CD4-positive, alpha-beta memory T cell (primary cell): ENCODE data around the gene VPS51. TPM values are rescaled to one million over a fixed set of nuclear protein-coding genes. Genes with fewer than 3 reads are reported as not detected.
A peak's percentile ranks its signal among the peaks of the same experiment; 100 is the strongest.

Source experiments
- CTCF ChIA-PET: fragments of 350-600 bp; sonication (Branson Sonifier 250); formaldehyde crosslinking; loops from one replicate; lab custom pipeline; 2021; ENCODE audit warnings: inconsistent platforms; ENCODE audit not compliant: partially characterized antibody; lab: Charles Lee
- POLR2A ChIA-PET: fragments of 350-600 bp; sonication (Branson Sonifier 250); formaldehyde crosslinking; loops from one replicate; lab custom pipeline; 2021; ENCODE audit not compliant: partially characterized antibody; lab: Charles Lee
- DNase-seq, 5 donors: peaks; one replicate each; pipeline versions ENCODE4 v3.0.0 to v3.0.0-alpha.2; 2020 to 2022; ENCODE audit warnings: mixed read lengths in 1 of 5
- H3K27ac ChIP-seq: one replicate; pipeline ENCODE4 v1.7.0; 2013; ENCODE audit warnings: low read depth, low read length
- H3K27me3 ChIP-seq: 2 replicates; pipeline ENCODE4 v1.7.0; 2013; ENCODE audit warnings: mild to moderate bottlenecking, low read length, moderate library complexity; ENCODE audit not compliant: insufficient read depth
- H3K36me3 ChIP-seq: 2 replicates; pipeline ENCODE4 v1.7.0; 2013; ENCODE audit warnings: mild to moderate bottlenecking, low read length, moderate library complexity; ENCODE audit not compliant: insufficient read depth
- H3K4me1 ChIP-seq: 2 replicates; pipeline ENCODE4 v1.7.0; 2013; ENCODE audit warnings: mild to moderate bottlenecking, low read length, moderate library complexity; ENCODE audit not compliant: insufficient read depth
- H3K4me3 ChIP-seq, 2 donors: one replicate each; pipeline ENCODE4 v1.7.0; 2013; ENCODE audit warnings: low read length in 2 of 2, mild to moderate bottlenecking in 1 of 2
- H3K9me3 ChIP-seq, 2 donors: one replicate each; pipeline ENCODE4 v1.7.0; 2013; ENCODE audit warnings: low read length in 2 of 2, control low read depth in 1 of 2; ENCODE audit not compliant: control insufficient read depth in 1 of 2
- H3K27ac Mint-ChIP-seq, 7 donors: one replicate each; pipeline ENCODE4 v1.8.0; 2020 to 2021; ENCODE audit warnings: mixed read lengths in 7 of 7, mild to moderate bottlenecking in 6 of 7, inconsistent platforms in 3 of 7, moderate library complexity in 3 of 7
- H3K27me3 Mint-ChIP-seq, 2 donors: one replicate each; pipeline ENCODE4 v1.8.0; 2020 to 2021; ENCODE audit warnings: mixed read lengths in 2 of 2
- H3K36me3 Mint-ChIP-seq, 2 donors: one replicate each; pipeline ENCODE4 v1.8.0; 2020 to 2021; ENCODE audit warnings: mixed read lengths in 2 of 2, inconsistent platforms in 1 of 2, mild to moderate bottlenecking in 1 of 2
- H3K4me1 Mint-ChIP-seq, 4 donors: one replicate each; pipeline ENCODE4 v1.8.0; 2020 to 2021; ENCODE audit warnings: mixed read lengths in 4 of 4, mild to moderate bottlenecking in 1 of 4
- H3K4me3 Mint-ChIP-seq, 8 donors: one replicate each; pipeline ENCODE4 v1.8.0; 2020 to 2021; ENCODE audit warnings: mixed read lengths in 8 of 8, mild to moderate bottlenecking in 7 of 8, moderate library complexity in 6 of 8, inconsistent platforms in 3 of 8
- H3K9me3 Mint-ChIP-seq, 8 donors: one replicate each; pipeline ENCODE4 v1.8.0; 2020 to 2021; ENCODE audit warnings: mixed read lengths in 8 of 8, mild to moderate bottlenecking in 5 of 8, inconsistent platforms in 3 of 8, moderate library complexity in 1 of 8
- intact Hi-C: fragments of 100-400 bp; cut with micrococcal nuclease; formaldehyde crosslinking; loops from one replicate; pipeline ENCODE4 v1.15.1; 2023
- polyA plus RNA-seq, 2 donors: library from polyadenylated mRNA; unstranded; fragments of 300-500 nt; fragmentation: Illumina TruSeq; gene quantifications; one replicate each; pipeline ENCODE4 v1.2.3, GENCODE V29; 2021
- total RNA-seq, 2 experiments: library from RNA; stranded (reverse); gene quantifications; one replicate each; pipeline ENCODE4 v1.2.3, GENCODE V29; 2021

Gene VPS51
- total and polyA plus RNA-seq, 4 experiments from 2014 or later: 87.0 to 226 (median 167) TPM

- no peak for DNase-seq
Observed at GRCh38 chr11:65113839-65114238, 17.8 kb downstream of the VPS51 start.

DNA sequence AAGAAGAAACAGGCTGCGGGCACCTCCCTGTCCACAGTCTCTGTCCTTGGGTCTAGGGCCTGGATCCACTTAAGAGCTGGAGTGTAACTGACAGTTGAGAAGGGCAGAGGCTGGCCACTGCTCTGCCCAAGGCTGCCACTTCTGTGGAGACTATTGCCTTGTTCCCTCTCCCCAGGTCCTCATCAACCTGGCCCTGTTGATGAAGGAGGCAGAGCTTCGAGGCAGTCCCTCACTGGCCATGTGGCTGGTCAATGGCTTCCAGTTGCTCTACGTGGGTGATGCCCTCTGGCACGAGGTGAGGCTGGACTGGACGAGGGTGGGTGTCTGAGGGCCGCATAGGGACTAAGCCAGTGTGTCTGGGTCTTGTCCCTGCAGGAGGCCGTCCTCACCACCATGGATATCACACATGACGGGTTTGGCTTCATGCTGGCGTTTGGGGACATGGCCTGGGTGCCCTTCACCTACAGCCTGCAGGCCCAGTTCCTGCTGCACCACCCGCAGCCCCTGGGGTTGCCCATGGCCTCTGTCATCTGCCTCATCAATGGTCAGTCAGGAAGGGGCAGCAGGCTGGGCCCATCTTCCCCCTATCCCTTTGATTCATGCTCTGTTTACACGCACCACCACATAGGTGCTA is 18.6 kb downstream of the VPS51 start:
- Mint-ChIP-seq H3K36me3 (peaks cover 14 to 29% of the 10 kb centered on the region in 2 donors), H3K9me3 (peaks cover 0 to 1% (median 0%) of the 10 kb centered on the region in 8 donors), H3K4me1 (peaks cover 18 to 61% (median 45%) of the 10 kb centered on the region in 4 donors), H3K4me3 (peak overlapping the region in 2 of 8 donors; percentile 32 to 86), H3K27me3 (no peaks in the 10 kb centered on the region), H3K27ac (peak overlapping the region in 5 of 7 donors; percentile 52 to 95 (median 72))
- H3K9me3 ChIP-seq: no peaks in the 10 kb centered on the region
- CTCF ChIA-PET: interaction anchor here (0.6 to 6.8 kb wide), 2 partner anchors 16 to 102 kb away, joined by 3 to 70 read pairs; partner anchors contain the start of gene VPS51
- peaks cover 15% of the 10 kb centered on the region for H3K36me3 ChIP-seq
- intact Hi-C loops: loop anchor here (5.0 to 10.0 kb wide), 3 partner anchors 218 to 400 kb away; partner anchors contain the start of genes DPF2 and RASGRP2
- peaks cover 46% of the 10 kb centered on the region for H3K4me1 ChIP-seq
- POLR2A ChIA-PET: interaction anchor here (1.3 to 15.5 kb wide), 2 partner anchors 17 to 28 kb away, joined by 3 to 320 read pairs; partner anchors contain the start of gene VPS51
- H3K27ac ChIP-seq: no peak overlapping the region
- no peak overlapping the region for H3K4me3 ChIP-seq
- no peaks in the 10 kb centered on the region for H3K27me3 ChIP-seq
- DNase-seq: no peak

More at GRCh38 chr11:65113839-65114238, 17.8 kb downstream of the VPS51 start:
- H3K27ac Mint-ChIP-seq: peak overlapping the region; percentile 52 to 95 (median 76)
- peaks cover 18% of the 10 kb centered on the region for H3K36me3 ChIP-seq
- H3K27ac ChIP-seq: no peak overlapping the region
- ChIA-PET CTCF (interaction anchor here (0.6 to 6.8 kb wide), 7 partner anchors 7 to 101 kb away, joined by 3 to 70 read pairs (median 5); partner anchors contain the start of genes FAU, MRPL49, SYVN1 and VPS51), POLR2A (interaction anchor here (1.3 to 15.5 kb wide), 4 partner anchors 7 to 27 kb away, joined by 3 to 320 read pairs (median 66); partner anchors contain the start of genes FAU, MRPL49, SYVN1 and VPS51)
- H3K9me3 Mint-ChIP-seq: peaks cover 0 to 1% (median 0%) of the 10 kb centered on the region in 8 donors
- H3K27me3 Mint-ChIP-seq: no peaks in the 10 kb centered on the region
- intact Hi-C loops: loop anchor here (2.0 to 10.0 kb wide), 4 partner anchors 189 to 401 kb away; partner anchors contain the start of genes DPF2, PPP2R5B and RASGRP2
- peaks cover 46% of the 10 kb centered on the region for H3K4me1 ChIP-seq
- H3K4me3 Mint-ChIP-seq: peak overlapping the region in 6 of 8 donors; percentile 15 to 88 (median 82)
- no peak overlapping the region for H3K4me3 ChIP-seq
- no peaks in the 10 kb centered on the region for H3K27me3 ChIP-seq
- no peaks in the 10 kb centered on the region for H3K9me3 ChIP-seq
- peaks cover 16 to 61% (median 45%) of the 10 kb centered on the region in 4 donors for H3K4me1 Mint-ChIP-seq
- peaks cover 13 to 26% of the 10 kb centered on the region in 2 donors for H3K36me3 Mint-ChIP-seq

- peaks cover 41% of the 10 kb centered on the region for H3K4me1 ChIP-seq
- peak overlapping the region; percentile 91 for H3K27ac ChIP-seq
- POLR2A ChIA-PET: interaction anchor here (1.3 to 15.5 kb wide), 6 partner anchors 7 to 336 kb away, joined by 3 to 320 read pairs (median 21); partner anchors contain the start of genes SF1, SYVN1 and VPS51
Observed at GRCh38 chr11:65115361-65116082, 19.5 kb downstream of the VPS51 start.

GRCh38 chr11:65116370-65117205 is 20.6 kb downstream of the VPS51 start:
- no peaks in the 10 kb centered on the region for H3K27me3 ChIP-seq
- ChIA-PET POLR2A (interaction anchor here (0.5 to 15.5 kb wide), 28 partner anchors 8 to 871 kb away, joined by 3 to 320 read pairs (median 4); partner anchors contain the start of genes ARL2, ATG2A, CAPN1 and CDC42BPG), CTCF (interaction anchor here (0.9 to 3.3 kb wide), 10 partner anchors 14 to 338 kb away, joined by 3 to 23 read pairs (median 4); partner anchors contain the start of genes ARL2, SYVN1 and VPS51)
- peak overlapping the region; percentile 69 to 82 for H3K4me3 ChIP-seq
- H3K9me3 ChIP-seq: no peaks in the 10 kb centered on the region
- peaks cover 26% of the 10 kb centered on the region for H3K36me3 ChIP-seq
- Mint-ChIP-seq H3K27me3 (no peaks in the 10 kb centered on the region), H3K27ac (peak overlapping the region; percentile 92 to 98 (median 97)), H3K36me3 (peaks cover 25 to 37% of the 10 kb centered on the region in 2 donors), H3K4me1 (peaks cover 14 to 64% (median 38%) of the 10 kb centered on the region in 4 donors), H3K4me3 (peak overlapping the region; percentile 86 to 94 (median 92)), H3K9me3 (peaks cover 0 to 1% (median 0%) of the 10 kb centered on the region in 8 donors)
- intact Hi-C loops: loop anchor here (1.0 to 10.0 kb wide), 11 partner anchors 18 to 499 kb away; partner anchors contain the start of genes ATG2A, CDCA5, PCNX3 and RASGRP2
- DNase-seq: peak; percentile 58 to 79 (median 73)
- peak overlapping the region; percentile 91 for H3K27ac ChIP-seq
- H3K4me1 ChIP-seq: peaks cover 41% of the 10 kb centered on the region

More at GRCh38 chr11:65115361-65116082, 19.5 kb downstream of the VPS51 start:
- Histone ChIP-seq H3K9me3 (no peaks in the 10 kb centered on the region), H3K4me3 (no peak overlapping the region), H3K36me3 (peaks cover 20% of the 10 kb centered on the region), H3K27me3 (no peaks in the 10 kb centered on the region)
- Mint-ChIP-seq H3K36me3 (peaks cover 19 to 31% of the 10 kb centered on the region in 2 donors), H3K27me3 (no peaks in the 10 kb centered on the region), H3K27ac (peak overlapping the region in 6 of 7 donors; percentile 18 to 97 (median 66)), H3K4me3 (peak overlapping the region in 5 of 8 donors; percentile 15 to 94 (median 25)), H3K9me3 (peaks cover 0 to 1% (median 0%) of the 10 kb centered on the region in 8 donors), H3K4me1 (peaks cover 14 to 64% (median 40%) of the 10 kb centered on the region in 4 donors)
- no peak for DNase-seq
- intact Hi-C loops: loop anchor here (2.0 to 10.0 kb wide), 3 partner anchors 269 to 399 kb away; partner anchors contain the start of gene RASGRP2
- CTCF ChIA-PET: interaction anchor here (1.1 to 3.3 kb wide), 3 partner anchors 20 to 268 kb away, joined by 4 to 23 read pairs (median 10); partner anchors contain the start of genes SYVN1 and VPS51

GRCh38 chr11:65117206-65118096 is 21.4 kb downstream of the VPS51 start, which contains the start of gene ZNHIT2:
ZNHIT2 (minus strand) TSS chr11:65117701; CDS start chr11:65117653, 48 bp downstream.
- peak; percentile 100 for DNase-seq
- Histone ChIP-seq H3K4me1 (peaks cover 40% of the 10 kb centered on the region), H3K27me3 (no peaks in the 10 kb centered on the region), H3K36me3 (peaks cover 26% of the 10 kb centered on the region), H3K9me3 (no peaks in the 10 kb centered on the region), H3K4me3 (peak within 1 kb of the TSS; percentile 69 to 82), H3K27ac (peak within 1 kb of the TSS; percentile 91)
- intact Hi-C loops: loop anchor here (1.0 to 10.0 kb wide), 11 partner anchors 17 to 498 kb away; partner anchors contain the start of genes ATG2A, CDCA5, PCNX3 and RASGRP2
- H3K27me3 Mint-ChIP-seq: no peaks in the 10 kb centered on the region
- peak within 1 kb of the TSS; percentile 88 to 94 (median 92) for H3K4me3 Mint-ChIP-seq
- peaks cover 0 to 1% (median 0%) of the 10 kb centered on the region in 8 donors for H3K9me3 Mint-ChIP-seq
- H3K27ac Mint-ChIP-seq: peak within 1 kb of the TSS; percentile 95 to 99 (median 97)
- peaks cover 32 to 42% of the 10 kb centered on the region in 2 donors for H3K36me3 Mint-ChIP-seq
- ChIA-PET POLR2A (interaction anchor here (0.5 to 15.5 kb wide), 44 partner anchors 9 to 872 kb away, joined by 3 to 320 read pairs (median 4); partner anchors contain the start of genes ARL2, ATG2A, CAPN1 and CDC42BPG), CTCF (interaction anchor here (0.7 to 3.3 kb wide), 13 partner anchors 14 to 343 kb away, joined by 3 to 23 read pairs (median 4); partner anchors contain the start of genes ARL2, CAPN1, SYVN1 and VPS51)
- H3K4me1 Mint-ChIP-seq: peaks cover 17 to 69% (median 42%) of the 10 kb centered on the region in 4 donors
